HG02852 (cell line): Measurements from ENCODE around the gene HDGF.

Experiments
- ATAC-seq: cut with Tn5 transposase; IDR thresholded peaks from one replicate; pipeline ENCODE4 v1.9.1; 2021; ENCODE audit warnings: mild to moderate bottlenecking, moderate library complexity; ENCODE audit not compliant: unreplicated experiment

The HDGF gene

DNA sequence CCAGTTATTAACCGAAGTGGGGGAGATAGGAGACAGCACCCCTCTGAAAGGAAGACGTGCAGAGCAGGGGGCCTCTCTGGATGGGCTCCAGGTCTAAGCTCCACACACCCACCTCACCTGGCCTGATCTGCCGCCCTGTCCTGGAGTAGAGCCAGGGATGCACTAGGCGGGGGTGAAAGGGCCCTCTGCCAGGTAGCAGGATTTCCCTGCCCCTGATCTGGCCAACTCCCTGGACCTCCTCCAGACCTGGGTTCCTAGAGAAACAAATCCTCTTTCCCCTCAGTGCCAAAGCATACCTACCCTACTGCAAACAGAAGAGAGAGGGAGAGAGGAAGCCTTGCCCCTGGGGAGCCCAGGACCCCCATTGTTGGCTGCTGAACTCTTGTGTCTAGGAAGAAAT, 48.1 kb downstream of the HDGF start:
- ATAC-seq: no peak

DNA sequence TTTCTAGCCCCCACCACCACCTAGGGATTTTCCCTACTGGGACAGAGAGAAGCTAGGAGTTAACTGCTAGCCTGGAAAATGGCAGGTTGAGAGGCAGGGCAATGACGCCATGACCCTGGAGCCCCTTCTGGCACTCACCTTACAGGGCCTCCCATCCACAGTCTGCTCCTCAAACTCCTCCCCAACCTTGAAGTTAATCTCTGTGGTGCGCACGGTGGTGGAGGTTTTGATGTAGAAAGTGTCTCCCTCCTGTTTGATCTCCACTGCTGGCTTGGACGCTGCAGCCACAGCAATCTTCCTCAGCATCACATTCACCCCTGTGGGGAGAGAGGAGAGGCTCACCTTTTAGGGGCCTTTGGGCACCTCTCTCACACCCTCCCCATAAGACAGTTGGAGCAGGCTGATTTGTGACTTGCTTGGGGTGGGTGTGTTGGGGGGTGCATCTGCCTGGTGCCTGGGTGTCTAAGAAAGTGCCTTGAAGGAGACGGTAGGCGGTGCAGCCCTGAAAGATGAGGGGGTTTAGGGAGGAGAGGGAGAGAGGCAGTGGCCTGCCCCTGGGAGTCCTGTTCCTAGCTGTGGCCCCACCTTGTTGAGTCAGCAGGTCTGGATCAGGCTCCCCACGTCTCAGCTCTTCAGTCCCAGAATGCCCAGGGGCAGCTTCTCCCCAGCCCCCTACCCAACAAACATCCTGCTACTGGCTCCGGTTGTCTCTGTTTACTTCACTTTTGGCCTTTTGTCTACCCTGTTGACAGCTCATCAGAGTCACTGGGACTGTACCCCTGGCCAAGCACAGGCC, 50.5 kb downstream of the HDGF start:
- no peak for ATAC-seq

DNA sequence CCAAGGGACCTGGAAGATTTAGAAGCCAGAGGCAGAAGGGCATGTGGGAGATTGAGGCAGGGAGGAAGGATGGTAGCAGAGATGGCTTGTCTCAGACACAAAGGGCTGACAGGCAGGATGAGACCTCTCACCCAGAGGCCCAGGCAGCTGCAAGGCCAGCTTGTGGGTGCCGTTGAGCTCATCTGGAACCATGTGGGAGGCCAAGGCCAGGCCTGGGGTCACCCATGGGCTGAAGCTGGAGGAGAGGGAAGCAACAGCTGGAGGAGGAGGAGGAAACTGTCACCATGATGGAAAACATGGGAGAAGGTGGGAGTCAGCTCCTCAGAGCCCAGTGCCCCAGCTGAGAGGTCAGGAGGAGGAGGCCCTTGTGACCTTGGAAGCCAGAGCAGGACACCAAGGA, 52.5 kb downstream of the HDGF start:
- no peak for ATAC-seq

DNA sequence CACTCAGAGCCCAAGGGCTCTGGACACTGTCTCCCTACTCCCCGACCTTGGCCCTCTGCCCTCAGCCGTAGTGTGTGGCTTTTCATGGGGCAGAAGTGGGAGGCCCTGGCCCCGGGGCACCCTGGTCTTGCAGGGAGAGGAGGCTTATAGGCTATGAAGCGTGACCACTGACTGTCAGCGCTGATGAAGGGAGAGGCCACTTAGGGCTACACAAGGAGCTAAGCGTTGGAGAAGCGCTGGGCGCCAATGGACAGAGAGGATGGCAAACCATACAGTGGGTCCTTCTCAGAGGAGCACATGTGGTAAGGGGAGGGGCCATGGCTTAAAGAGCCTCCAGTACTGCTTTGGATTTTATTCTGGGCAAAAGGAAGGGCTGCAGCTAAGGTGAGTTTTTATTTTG, 54.0 kb downstream of the HDGF start:
- no peak for ATAC-seq

DNA sequence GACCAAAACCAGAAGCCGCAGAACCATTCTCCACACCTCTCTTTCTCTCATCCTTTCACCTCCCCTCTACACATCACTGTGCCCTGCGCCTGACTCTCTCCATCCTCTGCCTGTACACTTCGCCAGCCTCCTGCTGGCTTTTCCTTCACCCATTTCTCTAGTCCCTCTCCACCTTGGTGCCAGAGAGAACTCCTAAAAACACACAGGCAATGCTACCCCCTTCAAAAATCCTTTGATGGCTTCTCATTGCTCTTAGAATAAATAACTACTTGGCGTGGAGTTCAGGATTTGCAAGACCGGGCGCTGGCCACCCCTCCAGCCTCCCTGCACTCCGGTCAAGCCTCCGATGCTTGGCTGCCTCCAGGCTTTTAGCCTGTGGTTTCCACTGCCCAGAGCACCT, 54.7 kb downstream of the HDGF start:
- no peak for ATAC-seq

DNA sequence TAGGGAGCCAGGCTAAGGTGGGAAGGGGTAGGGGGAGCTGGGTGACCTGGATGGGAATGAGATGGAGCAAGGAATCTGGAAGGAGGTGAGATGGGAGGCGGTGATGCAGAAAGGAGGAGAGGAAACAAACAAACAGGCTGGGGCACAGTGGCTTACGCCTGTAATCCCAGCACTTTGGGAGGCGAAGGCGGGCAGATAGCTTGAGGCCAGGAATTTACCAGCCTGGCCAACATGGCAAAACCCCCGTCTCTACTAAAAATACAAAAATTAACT, 56.8 kb downstream of the HDGF start:
- no peak for ATAC-seq

DNA sequence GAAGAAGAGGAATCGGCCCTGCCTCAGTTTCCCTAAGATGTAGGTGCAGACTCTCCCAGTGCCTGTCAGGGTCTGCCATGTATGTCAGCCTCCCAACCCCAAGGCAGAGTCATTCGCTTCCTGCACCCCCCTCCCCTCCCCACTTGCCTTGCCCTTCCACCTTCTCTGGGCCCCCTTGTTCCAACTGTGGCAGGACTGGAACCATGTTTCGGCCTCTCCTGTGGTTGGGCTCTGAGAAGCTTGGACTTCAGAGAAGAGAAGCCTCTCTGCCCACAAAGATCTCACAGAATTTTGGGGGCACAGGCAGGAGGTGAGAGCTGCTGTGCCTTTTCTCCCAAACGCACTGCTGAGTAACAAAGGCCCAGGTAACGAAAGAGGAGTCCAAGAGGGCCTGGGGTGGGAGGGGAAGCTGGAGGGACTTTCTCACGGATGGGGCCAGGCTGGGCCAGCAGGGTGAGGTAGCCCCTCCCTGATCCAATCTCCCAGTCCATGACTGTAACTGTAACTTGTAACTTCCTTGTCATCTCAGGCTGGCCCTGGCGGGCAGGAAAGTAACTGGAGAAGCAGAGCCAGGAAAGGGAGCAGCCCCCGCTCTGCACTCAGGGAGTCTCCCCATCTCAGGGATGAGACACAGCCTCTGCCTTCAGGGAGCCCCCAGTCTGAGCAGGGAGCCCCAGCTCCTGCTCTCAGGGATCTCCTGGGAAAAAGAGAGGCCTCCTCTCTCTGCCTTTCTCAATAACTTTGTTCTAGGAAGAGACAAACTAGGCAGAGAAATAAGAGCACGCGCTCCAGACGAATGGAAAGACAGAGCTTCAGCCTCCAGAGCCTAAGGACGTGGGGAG, 57.4 kb downstream of the HDGF start:
- ATAC-seq: no peak

DNA sequence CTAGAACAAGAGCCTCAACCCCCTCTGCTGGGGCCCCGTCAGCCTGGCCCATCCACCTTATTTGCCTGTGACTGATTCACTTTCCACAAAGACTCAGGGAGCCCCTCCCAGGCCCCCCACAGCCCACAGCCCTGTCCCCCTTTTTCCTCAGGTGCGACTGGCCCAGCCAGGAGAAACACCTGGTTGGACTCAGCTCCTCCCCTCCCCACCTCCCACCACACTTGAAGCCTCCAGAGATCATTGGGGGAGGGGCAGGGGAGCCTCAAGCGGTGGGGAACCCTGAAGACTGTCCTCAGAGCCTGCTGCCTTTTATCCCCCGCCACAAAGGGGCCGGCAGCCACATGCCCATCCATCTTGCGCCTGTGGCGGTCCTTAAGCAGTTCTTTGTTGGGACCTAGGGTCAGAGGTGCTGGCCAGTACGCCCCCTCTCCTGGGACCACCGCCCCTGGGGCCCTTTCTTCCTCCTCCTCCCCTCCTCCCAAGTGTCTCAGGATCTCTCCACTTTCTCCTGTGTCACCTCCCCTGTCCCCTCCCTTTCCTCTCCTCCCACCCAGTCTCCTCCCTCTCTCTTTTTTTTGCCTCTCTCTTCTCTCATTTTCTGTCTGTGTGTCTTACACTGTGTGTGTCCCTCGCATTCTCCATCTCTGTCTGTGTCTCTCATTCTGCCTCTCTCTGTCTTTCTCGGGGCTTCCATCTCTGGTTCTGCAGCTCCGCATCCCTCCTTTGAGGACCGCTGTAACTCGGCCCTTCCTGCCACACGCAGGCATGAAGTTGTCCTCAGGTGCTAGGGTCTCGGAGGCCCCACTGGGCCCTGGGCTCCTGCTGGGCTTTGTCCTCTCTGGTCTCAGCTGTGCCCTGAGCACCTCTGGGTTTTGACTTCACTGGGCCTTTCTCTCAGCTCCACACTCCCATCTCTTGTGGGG, 58.3 kb downstream of the HDGF start:
- no peak for ATAC-seq

DNA sequence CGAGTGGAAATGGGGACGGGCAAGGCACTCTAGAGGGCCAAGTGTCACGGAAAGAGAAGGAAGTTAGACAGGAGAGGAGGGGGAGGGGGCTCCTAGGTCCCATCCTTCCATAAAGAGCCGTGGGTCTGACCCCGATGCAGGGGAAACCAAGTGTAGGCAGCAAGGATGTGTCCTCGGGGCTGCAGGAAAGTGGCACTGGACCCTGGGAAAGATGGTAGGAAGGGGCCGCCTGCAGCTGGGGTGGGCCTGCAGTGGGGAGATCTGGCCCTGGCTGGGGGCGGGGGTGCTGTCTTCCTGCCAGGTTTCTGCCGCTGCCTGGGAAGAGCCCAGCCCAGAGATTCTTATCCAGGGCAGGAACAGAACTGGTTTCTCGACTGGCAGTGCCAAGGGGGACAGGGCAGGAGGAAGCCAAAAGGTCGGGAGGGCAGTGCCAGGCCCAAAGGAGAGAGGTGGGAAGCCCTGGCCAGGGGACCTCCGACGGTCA, 59.0 kb downstream of the HDGF start:
- no peak for ATAC-seq
